WTC11 (cell line): ENCODE data around the gene ALDH1A2. TPM values are rescaled to one million over a fixed set of nuclear protein-coding genes. Genes with fewer than 3 reads are reported as not detected.

Experiments
- ATAC-seq: fragments of 200-7000 bp; cut with Tn5 transposase; 2 replicates; pipeline ENCODE4 v1.10.0; 2021; ENCODE audit warnings: mild to moderate bottlenecking, moderate library complexity
- CTCF ChIA-PET: fragments of 300-600 bp; sonication (Branson Sonifier 250); formaldehyde crosslinking; loops from one replicate; lab custom pipeline; 2021; ENCODE audit warnings: antibody characterized with exemption; lab: Charles Lee
- POLR2A ChIA-PET: fragments of 350-600 bp; sonication (Branson Sonifier 250); formaldehyde crosslinking; loops from one replicate; lab custom pipeline; 2021; ENCODE audit warnings: antibody characterized with exemption; lab: Charles Lee
- DNase-seq: peaks from one replicate; pipeline ENCODE4 v3.0.0; 2021; ENCODE audit warnings: low spot score
- H3K27ac Mint-ChIP-seq: 2 replicates; pipeline ENCODE4 v1.8.0; 2021; ENCODE audit warnings: mixed read lengths
- H3K27me3 Mint-ChIP-seq: 2 replicates; pipeline ENCODE4 v1.8.0; 2021; ENCODE audit warnings: low read depth, mild to moderate bottlenecking, moderate library complexity, mixed read lengths
- H3K36me3 Mint-ChIP-seq: 2 replicates; pipeline ENCODE4 v1.8.0; 2021; ENCODE audit warnings: mixed read lengths
- H3K4me1 Mint-ChIP-seq: 2 replicates; pipeline ENCODE4 v1.8.0; 2022; ENCODE audit warnings: mixed read lengths
- H3K4me3 Mint-ChIP-seq: 2 replicates; pipeline ENCODE4 v1.8.0; 2021; ENCODE audit warnings: mild to moderate bottlenecking, moderate library complexity, mixed read lengths
- H3K9me3 Mint-ChIP-seq: 2 replicates; pipeline ENCODE4 v1.8.0; 2021; ENCODE audit warnings: mixed read lengths
- AR ChIP-seq: fragments of 250-450 bp; sonication (Bioruptor Pico); IDR thresholded peaks from 2 replicates; pipeline ENCODE4 v1.9.0; 2021; ENCODE audit warnings: mild to moderate bottlenecking
- ATF1 ChIP-seq: sonication (generic); formaldehyde crosslinking; IDR thresholded peaks from 2 replicates; pipeline ENCODE4 v1.8.1; 2023; ENCODE audit warnings: mild to moderate bottlenecking, moderate library complexity, missing genetic modification reagents
- ATF3 ChIP-seq: sonication (generic); formaldehyde crosslinking; conservative IDR thresholded peaks from 2 replicates; pipeline ENCODE4 v1.8.1; 2022; ENCODE audit warnings: mild to moderate bottlenecking, missing genetic modification reagents
- CBFB ChIP-seq: sonication (generic); formaldehyde crosslinking; IDR thresholded peaks from 2 replicates; pipeline ENCODE4 v1.8.1; 2022; ENCODE audit warnings: mild to moderate bottlenecking, low read depth, missing genetic modification reagents
- CREM ChIP-seq: sonication (generic); formaldehyde crosslinking; IDR thresholded peaks from 2 replicates; pipeline ENCODE4 v1.8.1; 2022; ENCODE audit warnings: mild to moderate bottlenecking, missing genetic modification reagents, moderate library complexity
- E2F1 ChIP-seq: sonication (generic); formaldehyde crosslinking; IDR thresholded peaks from 2 replicates; pipeline ENCODE4 v1.8.0; 2022; ENCODE audit warnings: mild to moderate bottlenecking, missing genetic modification reagents
- E2F4 ChIP-seq: sonication (generic); formaldehyde crosslinking; IDR thresholded peaks from 2 replicates; pipeline ENCODE4 v1.8.1; 2022; ENCODE audit warnings: low read depth, mild to moderate bottlenecking, moderate library complexity, missing genetic modification reagents, borderline replicate concordance
- E2F5 ChIP-seq: sonication (generic); formaldehyde crosslinking; IDR thresholded peaks from 2 replicates; pipeline ENCODE4 v1.8.1; 2022; ENCODE audit warnings: mild to moderate bottlenecking, moderate library complexity, missing genetic modification reagents
- EMX1 ChIP-seq: fragments of 250-450 bp; sonication (Bioruptor Pico); IDR thresholded peaks from 2 replicates; pipeline ENCODE4 v1.8.0; 2021; ENCODE audit warnings: mild to moderate bottlenecking
- ERG ChIP-seq: fragments of 250-450 bp; sonication (Bioruptor Pico); IDR thresholded peaks from 2 replicates; pipeline ENCODE4 v1.8.0; 2021; ENCODE audit warnings: mild to moderate bottlenecking
- FOXK1 ChIP-seq: sonication (generic); formaldehyde crosslinking; IDR thresholded peaks from 2 replicates; pipeline ENCODE4 v1.8.0; 2022; ENCODE audit warnings: mild to moderate bottlenecking, moderate library complexity, missing genetic modification reagents
- HMGA2 ChIP-seq: fragments of 250-450 bp; sonication (Bioruptor Pico); IDR thresholded peaks from 2 replicates; pipeline ENCODE4 v1.4.0; 2021; ENCODE audit warnings: mild to moderate bottlenecking, moderate library complexity
- MAX ChIP-seq: sonication (generic); formaldehyde crosslinking; IDR thresholded peaks from 2 replicates; pipeline ENCODE4 v1.8.0; 2022; ENCODE audit warnings: mild to moderate bottlenecking, missing genetic modification reagents
- NFE2L1 ChIP-seq: sonication (generic); formaldehyde crosslinking; IDR thresholded peaks from 2 replicates; pipeline ENCODE4 v1.8.1; 2023; ENCODE audit warnings: missing genetic modification reagents
- OVOL2 ChIP-seq: fragments of 250-450 bp; sonication (Bioruptor Pico); IDR thresholded peaks from 2 replicates; pipeline ENCODE4 v1.9.0; 2021; ENCODE audit warnings: mild to moderate bottlenecking, borderline replicate concordance
- PRRX2 ChIP-seq: fragments of 250-450 bp; sonication (Bioruptor Pico); IDR thresholded peaks from 2 replicates; pipeline ENCODE4 v1.8.0; 2021; ENCODE audit warnings: mild to moderate bottlenecking
- SMAD3 ChIP-seq: sonication (generic); formaldehyde crosslinking; IDR thresholded peaks from 2 replicates; pipeline ENCODE4 v1.8.0; 2022; ENCODE audit warnings: missing genetic modification reagents, mild to moderate bottlenecking, borderline replicate concordance
- SMAD4 ChIP-seq: sonication (generic); formaldehyde crosslinking; IDR thresholded peaks from 2 replicates; pipeline ENCODE4 v1.8.0; 2022; ENCODE audit warnings: mild to moderate bottlenecking, missing genetic modification reagents
- TCF7 ChIP-seq: sonication (generic); formaldehyde crosslinking; IDR thresholded peaks from 2 replicates; pipeline ENCODE4 v1.8.0; 2022; ENCODE audit warnings: mild to moderate bottlenecking, low read depth, missing genetic modification reagents, moderate library complexity
- TEAD1 ChIP-seq: sonication (generic); formaldehyde crosslinking; IDR thresholded peaks from 2 replicates; pipeline ENCODE4 v1.8.0; 2022; ENCODE audit warnings: mild to moderate bottlenecking, missing genetic modification reagents
- ZBTB43 ChIP-seq: sonication (generic); formaldehyde crosslinking; IDR thresholded peaks from 2 replicates; pipeline ENCODE4 v1.8.1; 2023; ENCODE audit warnings: mild to moderate bottlenecking, missing genetic modification reagents
- ZMAT4 ChIP-seq: fragments of 250-450 bp; sonication (Bioruptor Pico); IDR thresholded peaks from 2 replicates; pipeline ENCODE4 v1.9.0; 2021; ENCODE audit warnings: mild to moderate bottlenecking
- ZNF232 ChIP-seq: sonication (generic); formaldehyde crosslinking; IDR thresholded peaks from 2 replicates; pipeline ENCODE4 v1.8.0; 2022; ENCODE audit warnings: mild to moderate bottlenecking, missing genetic modification reagents
- ZNF317 ChIP-seq: sonication (generic); formaldehyde crosslinking; IDR thresholded peaks from 2 replicates; pipeline ENCODE4 v1.8.1; 2023; ENCODE audit warnings: low read depth, mild to moderate bottlenecking, moderate library complexity, missing genetic modification reagents, borderline replicate concordance
- ZNF423 ChIP-seq: fragments of 250-450 bp; sonication (Bioruptor Pico); IDR thresholded peaks from 2 replicates; pipeline ENCODE4 v2.1.2; 2022; ENCODE audit warnings: mild to moderate bottlenecking, moderate library complexity
- total RNA-seq: library from RNA; stranded (reverse); gene quantifications from 3 replicates; pipeline ENCODE4 v1.2.3, GENCODE V29; 2021

Gene ALDH1A2
- total RNA-seq, 1 experiment from 2014 or later, result 1.1 TPM

- Mint-ChIP-seq H3K36me3 (no peaks in the 10 kb centered on the region), H3K27ac (no peak overlapping the region), H3K9me3 (peaks cover 7% of the 10 kb centered on the region; the same call in 1 of the 2 replicates), H3K4me1 (peaks cover 10% of the 10 kb centered on the region), H3K27me3 (peaks cover 59% of the 10 kb centered on the region), H3K4me3 (no peak overlapping the region)
- DNase-seq, result no peak
- ATAC-seq, result no peak
- CTCF ChIA-PET, result interaction anchor here (1.3 kb wide), 2 partner anchors 16 to 29 kb away, joined by 4 read pairs; no protein-coding TSS in a partner anchor
- TF ChIP-seq ZNF423 (CRISPR knock-in tag) (no peak), NFE2L1 (CRISPR knock-in tag) (no peak), ATF3 (CRISPR knock-in tag) (no peak), SMAD3 (CRISPR knock-in tag) (no peak), EMX1 (CRISPR knock-in tag) (no peak), CREM (CRISPR knock-in tag) (no peak), ZNF317 (CRISPR knock-in tag) (no peak), ZMAT4 (CRISPR knock-in tag) (no peak), E2F4 (CRISPR knock-in tag) (no peak), ERG (CRISPR knock-in tag) (no peak), E2F5 (CRISPR knock-in tag) (no peak), AR (CRISPR knock-in tag) (no peak), CBFB (no peak), E2F1 (CRISPR knock-in tag) (no peak), FOXK1 (CRISPR knock-in tag) (no peak), ATF1 (CRISPR knock-in tag) (no peak), OVOL2 (CRISPR knock-in tag) (no peak)
- POLR2A ChIA-PET, result no interaction called here
These were observed 23.5 kb downstream of the ALDH1A2 start for GRCh38 chr15:58042006-58042405.

- Mint-ChIP-seq H3K27me3 (peaks cover 41% of the 10 kb centered on the region), H3K36me3 (no peaks in the 10 kb centered on the region), H3K9me3 (peaks cover 4% of the 10 kb centered on the region; the same call in 1 of the 2 replicates), H3K4me1 (peaks cover 7% of the 10 kb centered on the region), H3K27ac (no peak overlapping the region), H3K4me3 (no peak overlapping the region)
- DNase-seq, result no peak
- ChIA-PET POLR2A (no interaction called here), CTCF (interaction anchor here (0.9 to 1.8 kb wide), 3 partner anchors 26 to 289 kb away, joined by 3 to 9 read pairs (median 6); no protein-coding TSS in a partner anchor)
- ATAC-seq, result no peak
- no peak for TF ChIP-seq TCF7 (CRISPR knock-in tag)
- TF ChIP-seq ZMAT4 (CRISPR knock-in tag), result no peak
- TF ChIP-seq SMAD4 (CRISPR knock-in tag), result no peak
- no peak for TF ChIP-seq HMGA2 (CRISPR knock-in tag)
- no peak for TF ChIP-seq TEAD1 (CRISPR knock-in tag)
- no peak for TF ChIP-seq E2F4 (CRISPR knock-in tag)
- no peak for TF ChIP-seq ZBTB43
- TF ChIP-seq PRRX2 (CRISPR knock-in tag), result no peak
- TF ChIP-seq ZNF232 (CRISPR knock-in tag), result no peak
- no peak for TF ChIP-seq MAX (CRISPR knock-in tag)
These were observed 25.4 kb downstream of the ALDH1A2 start for GRCh38 chr15:58040150-58040549.
